ENCODE measurements around the gene FRAT1. TPM values are rescaled to one million over a fixed set of nuclear protein-coding genes. Genes with fewer than 3 reads are reported as not detected.
A peak's percentile ranks its signal among the peaks of the same experiment; 100 is the strongest.

FRAT1 gene
- total RNA-seq, 2 experiments from 2014 or later: 3.0 to 3.2 TPM

- intact Hi-C loops (cut with micrococcal nuclease): loop anchor here (5.0 kb wide), 1 partner anchor 52 kb away; no protein-coding TSS in a partner anchor
- ATAC-seq (peak; percentile 82), DNase-seq (peak; percentile 90)
- CTCF ChIA-PET: interaction anchor here (1.4 to 6.5 kb wide), 6 partner anchors 9 to 138 kb away, joined by 5 to 40 read pairs (median 10); partner anchors contain the start of gene FRAT1
- peaks cover 4% of the 10 kb centered on the region for H3K36me3 Mint-ChIP-seq (ENCODE audit: low read depth)
- H3K4me1 Mint-ChIP-seq (ENCODE audit: low read depth): peaks cover 36% of the 10 kb centered on the region
- H3K27ac Mint-ChIP-seq: peak within 1 kb of the TSS; percentile 86
- no peaks in the 10 kb centered on the region for H3K27me3 Mint-ChIP-seq
- TF ChIP-seq CTCF (IDR thresholded peaks at IDR 0.05): no peak
- peak within 1 kb of the TSS; percentile 77 for H3K4me3 Mint-ChIP-seq
- no peaks in the 10 kb centered on the region for H3K9me3 Mint-ChIP-seq
- POLR2A ChIA-PET: interaction anchor here (0.6 to 8.2 kb wide), 5 partner anchors 12 to 68 kb away, joined by 3 to 82 read pairs (median 4); partner anchors contain the start of gene FRAT1
Measured at GRCh38 chr10:97334370-97335175, 15.5 kb downstream of the FRAT1 start, which contains the start of gene FRAT2. Gene FRAT2, minus strand, starts transcription at chr10:97334729. Its CDS starts 157 bp downstream, at chr10:97334572.

- intact Hi-C loops (cut with micrococcal nuclease): no loop called here
- POLR2A ChIA-PET: interaction anchor here (8.2 kb wide), 1 partner anchor 16 kb away, joined by 82 read pairs; the partner anchor contains the start of gene FRAT1
- Mint-ChIP-seq H3K4me1 (ENCODE audit: low read depth) (peaks cover 31% of the 10 kb centered on the region), H3K27ac (no peak overlapping the region), H3K36me3 (ENCODE audit: low read depth) (peaks cover 1% of the 10 kb centered on the region), H3K4me3 (peak overlapping the region; percentile 70), H3K9me3 (no peaks in the 10 kb centered on the region), H3K27me3 (no peaks in the 10 kb centered on the region)
- ATAC-seq (no peak), DNase-seq (no peak)
- no peak for TF ChIP-seq CTCF (IDR thresholded peaks at IDR 0.05)
- CTCF ChIA-PET: interaction anchor here (3.0 kb wide), 1 partner anchor 13 kb away, joined by 15 read pairs; no protein-coding TSS in a partner anchor
Measured at GRCh38 chr10:97335188-97335619, 16.1 kb downstream of the FRAT1 start.

- intact Hi-C loops (cut with micrococcal nuclease): no loop called here
- ATAC-seq (no peak), DNase-seq (no peak)
- TF ChIP-seq CTCF (IDR thresholded peaks at IDR 0.05): no peak
- POLR2A ChIA-PET: no interaction called here
- Mint-ChIP-seq H3K4me3 (peak overlapping the region; percentile 70), H3K36me3 (ENCODE audit: low read depth) (peaks cover 1% of the 10 kb centered on the region), H3K27ac (no peak overlapping the region), H3K9me3 (no peaks in the 10 kb centered on the region), H3K4me1 (ENCODE audit: low read depth) (peaks cover 31% of the 10 kb centered on the region), H3K27me3 (no peaks in the 10 kb centered on the region)
- CTCF ChIA-PET: no interaction called here
Measured at GRCh38 chr10:97336006-97336405, 16.9 kb downstream of the FRAT1 start.

GRCh38 chr10:97336446-97336845 is 17.4 kb downstream of the FRAT1 start:
- TF ChIP-seq CTCF (IDR thresholded peaks at IDR 0.05): no peak
- Mint-ChIP-seq H3K27ac (no peak overlapping the region), H3K4me3 (no peak overlapping the region), H3K9me3 (no peaks in the 10 kb centered on the region), H3K27me3 (no peaks in the 10 kb centered on the region), H3K36me3 (ENCODE audit: low read depth) (no peaks in the 10 kb centered on the region), H3K4me1 (ENCODE audit: low read depth) (peaks cover 26% of the 10 kb centered on the region)
- ATAC-seq (no peak), DNase-seq (no peak)
- ChIA-PET CTCF (no interaction called here), POLR2A (no interaction called here)
- intact Hi-C loops (cut with micrococcal nuclease): no loop called here
